Cerebellar cortex (tissue), 1 donor: Measurements from ENCODE around the gene INPP4A.

ENCODE experiments used
- DNase-seq: peaks from one replicate; pipeline ENCODE4 v3.0.0-alpha.2; 2015; ENCODE audit warnings: low spot score

The INPP4A gene

GRCh38 chr2:98436734-98437133 is 7.9 kb upstream of the INPP4A start:
- DNase-seq, result no peak

GRCh38 chr2:98438190-98439133 is 6.2 kb upstream of the INPP4A start:
- no peak for DNase-seq

- no peak for DNase-seq
Measured at GRCh38 chr2:98441706-98442450, 2.8 kb upstream of the INPP4A start.

- DNase-seq, result no peak
Measured at GRCh38 chr2:98442488-98442887, 2.2 kb upstream of the INPP4A start.

- peak; percentile 39 for DNase-seq
Measured at GRCh38 chr2:98445177-98445682, 572 bp downstream of the INPP4A start.

- DNase-seq, result peak; percentile 75
Measured at GRCh38 chr2:98445683-98446581, 1.3 kb downstream of the INPP4A start.

GRCh38 chr2:98446850-98447249 is 2.2 kb downstream of the INPP4A start:
- DNase-seq, result peak; percentile 45

- DNase-seq, result no peak
Measured at GRCh38 chr2:98448441-98449145, 3.9 kb downstream of the INPP4A start.

GRCh38 chr2:98452396-98453027 is 7.9 kb downstream of the INPP4A start:
- no peak for DNase-seq

- no peak for DNase-seq
Measured at GRCh38 chr2:98453083-98453482, 8.4 kb downstream of the INPP4A start.

GRCh38 chr2:98453531-98453930 is 8.9 kb downstream of the INPP4A start:
- DNase-seq, result no peak

- DNase-seq, result no peak
Measured at GRCh38 chr2:98454073-98454472, 9.4 kb downstream of the INPP4A start.

- DNase-seq, result no peak
Measured at GRCh38 chr2:98454500-98455235, 10.0 kb downstream of the INPP4A start.

- DNase-seq, result no peak
Measured at GRCh38 chr2:98455494-98455976, 10.9 kb downstream of the INPP4A start.

- DNase-seq, result no peak
Measured at GRCh38 chr2:98457045-98457696, 12.5 kb downstream of the INPP4A start.

GRCh38 chr2:98458207-98458606 is 13.5 kb downstream of the INPP4A start:
- no peak for DNase-seq

- DNase-seq, result no peak
Measured at GRCh38 chr2:98458667-98459380, 14.2 kb downstream of the INPP4A start.

GRCh38 chr2:98459496-98460175 is 15.0 kb downstream of the INPP4A start:
- DNase-seq, result peak; percentile 42
